Left renal cortex interstitium (tissue), 4 donors: ENCODE measurements around the gene RIMKLA. TPM values are rescaled to one million over a fixed set of nuclear protein-coding genes. Genes with fewer than 3 reads are reported as not detected.

Source experiments
- DNase-seq, 4 donors: peaks; one replicate each; pipeline ENCODE4 v3.0.0-alpha.2; 2013; ENCODE audit warnings: low read depth in 4 of 4, low spot score in 2 of 4, missing footprints in 1 of 4
- polyA plus RNA-seq, 4 donors: library from polyadenylated mRNA; unstranded; fragments of 120-200 nt; gene quantifications; one replicate each; pipeline ENCODE4 v1.2.1, GENCODE V29; 2013; ENCODE audit not compliant: insufficient read length in 4 of 4

The RIMKLA gene
- polyA plus RNA-seq, 4 donors, result 0.44 to 0.85 (median 0.58) TPM

- DNase-seq, result no peak
Measured at GRCh38 chr1:42424201-42424600, 43.6 kb downstream of the RIMKLA start.

DNA sequence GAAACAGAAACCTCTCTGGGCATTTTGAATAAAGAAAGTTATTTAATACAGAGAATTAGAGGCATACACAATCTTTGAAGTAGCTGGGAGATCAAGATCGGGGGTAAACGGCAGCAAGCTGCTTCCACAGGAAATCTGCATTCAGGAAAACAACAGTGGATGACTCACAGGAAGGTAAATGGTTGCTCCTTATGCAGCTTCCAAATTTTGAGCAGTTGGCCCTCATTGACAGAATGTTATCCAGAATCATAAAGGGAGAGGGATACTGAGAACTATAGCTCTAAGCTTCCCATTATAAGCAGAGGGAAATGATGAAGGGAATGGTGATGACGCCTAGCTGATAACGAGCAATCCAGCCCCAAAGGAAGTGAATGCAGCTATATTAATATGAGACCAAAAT lies 46.6 kb downstream of the RIMKLA start:
- no peak for DNase-seq

DNA sequence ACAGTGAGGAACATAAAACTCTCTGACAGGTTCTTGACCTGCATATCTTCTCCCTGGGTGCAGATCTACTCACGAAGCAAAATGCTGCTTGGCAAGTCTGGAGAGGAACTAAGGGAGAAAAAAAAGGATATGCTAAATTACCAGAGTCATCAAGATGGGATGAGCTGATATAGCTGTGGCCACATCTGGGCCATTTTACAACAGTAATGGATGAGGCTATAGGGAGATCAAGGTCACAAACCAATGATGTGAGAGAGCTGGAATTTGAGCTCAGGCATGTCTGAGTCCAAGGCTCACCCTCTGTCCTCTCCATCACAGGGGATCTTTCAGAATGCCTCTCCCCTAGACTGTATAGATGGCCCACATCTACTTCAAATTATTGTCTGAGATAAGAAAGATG lies 49.0 kb downstream of the RIMKLA start:
- DNase-seq, result no peak

GRCh38 chr1:42430286-42431135 lies 49.9 kb downstream of the RIMKLA start:
- no peak for DNase-seq

DNA sequence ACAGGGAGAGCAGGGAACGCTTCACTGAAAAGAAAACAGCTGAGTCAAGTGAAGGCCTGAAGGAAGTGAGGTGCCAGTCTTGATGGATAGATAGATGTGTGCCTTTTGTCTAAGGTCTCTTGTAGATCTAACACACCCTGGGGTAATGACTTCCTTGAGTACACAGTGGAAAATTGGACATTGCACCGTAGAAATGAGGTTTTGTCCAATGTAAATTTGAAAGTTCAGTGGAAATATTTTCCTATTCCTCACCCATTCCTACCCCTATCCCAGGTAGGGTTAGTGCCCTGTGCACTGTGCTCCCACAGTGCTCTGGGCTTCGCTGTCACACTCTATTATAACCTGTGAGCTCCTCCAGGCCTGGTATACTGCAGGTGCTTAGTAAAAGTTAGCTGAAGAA lies 50.9 kb downstream of the RIMKLA start:
- no peak for DNase-seq

DNA sequence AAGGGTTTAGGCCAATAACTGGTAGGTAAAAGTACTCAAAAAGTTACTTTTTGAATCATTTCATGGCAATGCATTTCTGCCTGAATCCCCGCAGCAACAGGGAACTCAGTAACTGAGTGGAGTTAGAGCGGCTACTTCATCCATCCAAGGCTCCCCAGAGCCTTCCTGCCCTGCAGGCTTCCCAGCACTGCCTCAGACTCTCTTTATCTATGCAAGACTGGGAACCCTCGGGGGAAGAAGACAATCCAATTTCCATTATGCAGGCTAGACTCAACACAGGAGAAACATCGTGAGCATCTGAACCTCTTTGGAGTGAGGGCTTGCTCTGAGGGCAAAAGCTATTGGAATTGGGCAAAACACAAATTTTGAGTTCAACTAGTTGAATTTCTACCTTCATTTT lies 52.1 kb downstream of the RIMKLA start:
- DNase-seq, result no peak

DNA sequence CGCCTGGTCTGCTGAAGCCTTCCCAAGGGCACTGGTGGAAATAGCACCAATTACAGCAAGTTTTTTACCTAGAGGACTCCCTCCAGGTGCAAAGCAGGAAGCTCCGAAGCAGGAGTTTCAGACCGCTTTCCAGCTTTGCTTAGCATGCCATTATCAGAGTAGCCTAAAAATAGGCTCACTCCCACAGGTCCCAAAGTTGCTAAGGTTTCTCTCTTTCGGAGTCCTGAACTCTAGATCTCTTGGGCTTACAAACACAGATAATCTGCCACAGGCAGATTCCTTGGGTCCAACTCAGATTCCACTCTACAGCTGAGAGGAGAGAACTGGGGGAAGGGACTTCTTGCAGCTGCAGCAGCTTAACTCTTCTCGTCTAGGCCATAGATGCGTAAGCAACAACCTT lies 52.8 kb downstream of the RIMKLA start:
- DNase-seq, result no peak

GRCh38 chr1:42434340-42434739 lies 53.7 kb downstream of the RIMKLA start:
- DNase-seq, result no peak

- DNase-seq, result no peak
Measured at GRCh38 chr1:42439940-42440339, 59.3 kb downstream of the RIMKLA start.

DNA sequence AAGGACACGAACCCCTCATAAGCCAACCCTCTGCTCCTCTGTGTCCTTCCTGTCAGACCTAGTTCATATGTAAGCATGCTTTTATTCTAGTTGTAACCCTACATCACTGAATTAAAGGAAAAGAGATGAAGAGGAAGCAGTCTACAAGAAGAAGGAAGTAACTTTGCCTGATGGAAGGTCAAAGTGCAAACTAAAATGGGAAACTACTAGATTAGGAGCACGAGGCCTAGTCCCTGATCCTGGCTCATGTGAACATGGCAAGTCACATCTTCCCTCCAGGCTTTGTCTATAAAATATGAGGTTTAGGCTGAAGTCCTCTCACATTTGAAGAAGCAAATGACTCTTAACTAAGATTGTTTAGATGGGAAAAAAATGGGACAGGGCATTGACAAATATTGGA lies 62.1 kb downstream of the RIMKLA start:
- no peak for DNase-seq

- no peak for DNase-seq
Measured at GRCh38 chr1:42449256-42449655, 68.7 kb downstream of the RIMKLA start.

GRCh38 chr1:42450061-42450460 lies 69.5 kb downstream of the RIMKLA start:
- no peak for DNase-seq

GRCh38 chr1:42453386-42453785 lies 72.8 kb downstream of the RIMKLA start:
- DNase-seq, result no peak

DNA sequence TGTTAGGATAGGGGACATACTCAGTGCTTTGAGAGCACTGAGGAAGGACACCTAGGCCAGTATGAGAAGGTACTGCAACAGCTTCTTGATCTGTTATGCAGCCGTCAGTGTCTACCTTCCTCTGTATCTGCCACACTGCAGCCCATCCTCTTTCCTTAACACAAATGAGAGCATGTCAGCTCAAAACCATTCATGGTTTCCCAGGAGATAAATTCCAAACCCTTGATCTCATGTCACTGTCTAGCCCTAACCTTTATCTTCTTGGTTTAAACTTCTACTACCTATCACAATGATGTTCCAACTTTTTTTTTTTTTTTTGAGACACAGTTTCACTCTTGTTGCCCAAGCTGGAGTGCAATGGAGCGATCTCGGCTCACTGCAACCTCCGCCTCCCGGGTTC lies 73.8 kb downstream of the RIMKLA start:
- DNase-seq, result no peak

DNA sequence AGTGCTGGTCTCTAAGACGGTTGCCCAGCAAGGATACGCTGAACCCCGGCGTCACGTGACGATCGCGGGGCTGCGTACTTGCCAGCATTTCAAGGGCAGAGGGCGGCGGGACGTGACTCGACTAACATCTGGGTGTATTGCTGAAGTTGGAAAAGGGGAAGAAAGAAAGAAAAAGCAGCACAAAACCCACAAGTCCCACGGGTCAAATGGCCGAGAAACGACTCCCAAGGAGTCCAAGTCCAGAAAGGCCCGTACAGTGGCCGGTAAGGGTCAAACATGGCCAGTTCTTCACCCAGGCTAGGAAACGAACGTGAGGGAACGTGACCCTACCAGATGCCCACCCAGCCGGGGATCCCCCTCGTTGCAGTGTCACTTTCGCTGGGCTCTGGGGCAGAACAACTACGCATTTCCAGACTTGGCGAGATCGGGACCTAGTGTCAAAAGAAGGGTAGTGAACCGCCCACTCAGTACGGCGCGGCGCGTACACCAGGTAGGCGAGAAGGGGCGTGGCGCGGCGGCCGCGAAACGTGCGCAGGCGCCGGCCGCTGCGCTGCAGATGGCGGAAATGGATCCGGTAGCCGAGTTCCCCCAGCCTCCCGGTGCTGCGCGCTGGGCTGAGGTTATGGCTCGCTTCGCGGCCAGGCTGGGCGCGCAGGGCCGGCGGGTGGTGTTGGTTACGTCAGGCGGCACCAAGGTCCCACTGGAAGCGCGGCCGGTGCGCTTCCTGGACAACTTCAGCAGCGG lies 75.6 kb downstream of the RIMKLA start, which contains the start of the genes PPCS and ZMYND12:
Gene PPCS, plus strand, starts transcription at position 534 of the 744 bp plus-strand sequence. Its CDS starts 23 bp downstream, at position 557.
Gene ZMYND12, minus strand, starts transcription at position 13 of the 744 bp plus-strand sequence. CDS start 25 bp downstream, outside the sequence.
- peak; percentile 81 to 95 (median 87) for DNase-seq

DNA sequence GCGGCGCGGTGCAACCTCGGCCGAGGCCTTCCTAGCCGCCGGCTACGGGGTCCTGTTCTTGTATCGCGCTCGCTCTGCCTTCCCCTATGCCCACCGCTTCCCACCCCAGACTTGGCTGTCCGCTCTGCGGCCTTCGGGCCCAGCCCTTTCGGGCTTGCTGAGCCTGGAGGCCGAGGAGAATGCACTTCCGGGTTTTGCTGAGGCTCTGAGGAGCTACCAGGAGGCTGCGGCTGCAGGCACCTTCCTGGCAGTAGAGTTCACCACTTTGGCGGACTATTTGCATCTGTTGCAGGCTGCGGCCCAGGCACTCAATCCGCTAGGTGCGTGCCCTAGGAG lies 76.1 kb downstream of the RIMKLA start:
- DNase-seq, result peak in 3 of 4 donors; percentile 19 to 50 (median 32)

GRCh38 chr1:42461196-42461595 lies 80.6 kb downstream of the RIMKLA start:
- no peak for DNase-seq

DNA sequence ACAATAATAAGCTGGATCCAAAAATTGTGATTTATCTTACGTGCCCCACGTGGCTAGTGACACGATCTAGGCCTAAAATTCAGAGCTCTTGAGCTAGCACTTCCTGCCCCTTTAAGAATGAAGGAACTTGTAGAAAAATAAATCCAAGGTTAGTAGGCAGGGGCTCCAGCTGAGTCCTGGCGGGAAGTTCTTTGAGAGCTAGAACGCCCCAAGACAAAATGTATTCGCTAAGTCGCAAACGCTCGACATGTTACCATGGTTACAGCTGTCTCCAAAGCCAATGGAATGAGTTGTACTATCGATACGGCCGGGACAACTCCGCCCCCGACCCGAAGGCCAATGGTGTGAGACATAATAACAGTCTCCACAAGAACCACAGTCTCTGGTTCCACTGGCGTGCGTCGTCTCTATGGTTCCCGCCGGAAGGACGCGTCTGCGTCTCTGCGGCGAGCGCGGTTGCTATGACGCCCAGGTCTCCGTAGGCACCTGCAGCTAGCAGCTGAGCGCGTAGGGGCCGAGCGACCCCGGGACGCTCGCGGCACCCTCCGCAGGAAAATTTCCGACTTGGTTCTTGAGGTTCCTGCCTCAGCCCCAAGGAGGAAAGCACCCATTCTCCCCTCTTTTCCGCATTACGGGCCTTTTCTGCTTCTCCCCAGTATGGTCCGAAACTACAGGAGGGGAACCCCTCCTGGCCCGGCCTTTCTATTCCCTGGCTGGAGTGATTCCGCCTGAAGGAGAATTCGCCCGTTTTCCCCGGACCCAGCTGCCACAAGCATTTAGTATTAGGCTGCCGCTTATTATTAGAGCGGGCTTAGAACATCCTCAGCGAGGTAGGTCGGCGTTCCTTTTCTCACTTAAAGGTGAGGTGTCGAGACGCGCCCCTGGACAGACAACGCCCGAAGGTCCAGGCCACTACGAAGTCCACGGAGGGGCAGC lies 82.5 kb downstream of the RIMKLA start, which contains the start of gene CCDC30:
Gene CCDC30, plus strand, starts transcription at position 459 of the 936 bp plus-strand sequence. CDS start 17,266 bp downstream, outside the sequence.
- peak; percentile 89 to 97 (median 94) for DNase-seq

GRCh38 chr1:42463921-42464320 lies 83.3 kb downstream of the RIMKLA start:
- DNase-seq, result peak in 2 of 4 donors; percentile 13

DNA sequence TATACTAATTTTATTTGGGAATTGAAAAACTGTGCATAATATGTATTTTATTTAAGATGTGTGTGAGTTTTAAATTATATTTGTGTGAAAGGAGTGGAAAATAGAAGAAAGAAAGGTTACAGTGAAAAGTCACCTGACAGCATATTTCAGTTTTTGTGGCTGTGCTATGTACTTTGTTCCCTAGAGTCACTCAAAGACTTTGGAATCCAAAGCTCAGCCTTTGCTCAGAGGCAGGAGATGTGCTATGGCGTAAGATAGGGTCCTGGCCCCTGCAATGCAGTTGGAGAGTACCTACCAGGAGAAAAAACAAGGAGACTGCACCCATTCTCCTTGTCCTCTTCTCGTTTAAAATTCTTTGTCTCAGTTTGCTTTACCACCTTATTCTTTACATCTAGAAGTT lies 85.4 kb downstream of the RIMKLA start:
- no peak for DNase-seq
